Liver (tissue), 9 donors: ENCODE data around the gene VAPB. TPM values are rescaled to one million over a fixed set of nuclear protein-coding genes. Genes with fewer than 3 reads are reported as not detected.

ENCODE experiments used
- DNase-seq: peaks from one replicate; pipeline ENCODE4 v3.0.0-alpha.2; 2017; ENCODE audit warnings: low spot score
- H3K27ac ChIP-seq, 2 donors: one replicate each; pipeline ENCODE4 v1.7.0; 2013; ENCODE audit warnings: inconsistent platforms in 2 of 2, low read length in 2 of 2, control low read depth in 1 of 2, low read depth in 1 of 2, mild to moderate bottlenecking in 1 of 2
- H3K27me3 ChIP-seq, 4 donors: one replicate each; pipeline versions ENCODE4 v1.6.1 to v1.7.0; 2013; ENCODE audit warnings: low read length in 3 of 4, inconsistent platforms in 1 of 4, mild to moderate bottlenecking in 1 of 4, moderate library complexity in 1 of 4; ENCODE audit not compliant: control insufficient read depth in 4 of 4, insufficient read depth in 4 of 4
- H3K36me3 ChIP-seq, 4 donors: one replicate each; pipeline versions ENCODE4 v1.6.1 to v1.7.0; 2013; ENCODE audit warnings: low read length in 3 of 4, mild to moderate bottlenecking in 3 of 4, low read depth in 1 of 4, moderate library complexity in 1 of 4; ENCODE audit not compliant: control insufficient read depth in 4 of 4, insufficient read depth in 3 of 4
- H3K4me1 ChIP-seq, 4 donors: one replicate each; pipeline versions ENCODE4 v1.6.1 to v1.7.0; 2013; ENCODE audit warnings: low read length in 3 of 4, mild to moderate bottlenecking in 3 of 4, moderate library complexity in 1 of 4; ENCODE audit not compliant: control insufficient read depth in 4 of 4, insufficient read depth in 4 of 4
- H3K4me3 ChIP-seq, 3 donors: one replicate each; pipeline versions ENCODE4 v1.6.1 to v1.7.0; 2013; ENCODE audit warnings: low read length in 3 of 3, control low read depth in 1 of 3, low read depth in 1 of 3, mild to moderate bottlenecking in 1 of 3
- H3K9ac ChIP-seq, 2 donors: one replicate each; pipeline ENCODE4 v1.7.0; 2013; ENCODE audit warnings: low read length in 2 of 2, mild to moderate bottlenecking in 2 of 2, moderate library complexity in 2 of 2, control low read depth in 1 of 2, low read depth in 1 of 2
- H3K9me3 ChIP-seq, 4 donors: one replicate each; pipeline versions ENCODE4 v1.6.1 to v1.7.0; 2013; ENCODE audit warnings: low read length in 3 of 4; ENCODE audit not compliant: control insufficient read depth in 4 of 4
- EGR1 ChIP-seq, 2 donors: IDR thresholded peaks; 2 replicates each; pipeline ENCODE4 v1.6.1; 2016 to 2018; ENCODE audit warnings: antibody characterized with exemption in 2 of 2, low read depth in 2 of 2
- FOXA1 ChIP-seq: IDR thresholded peaks from 2 replicates; pipeline ENCODE4 v1.6.1; 2016; ENCODE audit warnings: antibody characterized with exemption
- FOXA2 ChIP-seq: IDR thresholded peaks from 2 replicates; pipeline ENCODE4 v1.6.1; 2016; ENCODE audit warnings: antibody characterized with exemption
- GABPA ChIP-seq, 2 donors: IDR thresholded peaks in 1 of 2; conservative IDR thresholded peaks in 1 of 2; 2 replicates each; pipeline ENCODE4 v1.6.1; 2016; ENCODE audit warnings: antibody characterized with exemption in 2 of 2, mild to moderate bottlenecking in 1 of 2, moderate library complexity in 1 of 2
- HNF4A ChIP-seq, 2 donors: conservative IDR thresholded peaks; 2 replicates each; pipeline ENCODE4 v1.6.1; 2016; ENCODE audit warnings: antibody characterized with exemption in 2 of 2, mild to moderate bottlenecking in 2 of 2
- HNF4G ChIP-seq: IDR thresholded peaks from 2 replicates; pipeline ENCODE4 v1.6.1; 2016; ENCODE audit warnings: antibody characterized with exemption
- JUND ChIP-seq, 2 donors: IDR thresholded peaks; 2 replicates each; pipeline ENCODE4 v1.6.1; 2016; ENCODE audit warnings: antibody characterized with exemption in 2 of 2
- NR2F2 ChIP-seq: IDR thresholded peaks from 2 replicates; pipeline ENCODE4 v1.6.1; 2016; ENCODE audit warnings: antibody characterized with exemption
- RAD21 ChIP-seq, 2 donors: IDR thresholded peaks; 2 replicates each; pipeline ENCODE4 v1.6.1; 2016; ENCODE audit warnings: antibody characterized with exemption in 2 of 2, mild to moderate bottlenecking in 2 of 2
- RXRA ChIP-seq, 2 donors: IDR thresholded peaks; 2 replicates each; pipeline ENCODE4 v1.6.1; 2017 to 2018; ENCODE audit warnings: antibody characterized with exemption in 2 of 2, mild to moderate bottlenecking in 1 of 2
- SP1 ChIP-seq: IDR thresholded peaks from 2 replicates; pipeline ENCODE4 v1.6.1; 2018; ENCODE audit warnings: antibody characterized with exemption, mild to moderate bottlenecking
- TAF1 ChIP-seq: conservative IDR thresholded peaks from 2 replicates; pipeline ENCODE4 v1.6.1; 2016; ENCODE audit warnings: antibody characterized with exemption, mild to moderate bottlenecking
- YY1 ChIP-seq: IDR thresholded peaks from 2 replicates; pipeline ENCODE4 v1.6.1; 2016; ENCODE audit warnings: antibody characterized with exemption, mild to moderate bottlenecking
- WGBS: extraction: QIAGEN DNeasy Blood & Tissue Kit; methylation state at CpG from one replicate; pipeline ENCODE4 v1.1.7; 2013; 5-methylcytosine and 5-hydroxymethylcytosine counted together
- polyA plus RNA-seq, 2 donors: library from polyadenylated mRNA; stranded (reverse) in 1 of 2; unstranded in 1 of 2; fragments of 200-250 nt in 1 of 2; fragments of >200 nt in 1 of 2; fragmentation: Nextera tagmentation in 1 of 2; extraction: Ambion mirVana in 1 of 2; gene quantifications; one replicate each; pipeline versions ENCODE4 v1.2.1 to v1.2.3, GENCODE V29; 2013 to 2015
- total RNA-seq, 2 donors: library from RNA; depleted of rRNA; stranded (reverse); fragments of >200 nt; gene quantifications; one replicate each; pipeline ENCODE4 v1.2.3, GENCODE V29; 2014
- TF ChIP-seq, protein P1 (sequence below): fragments of 150-350 bp; IDR thresholded peaks from 2 replicates; pipeline ENCODE4 v1.5.1; 2017; ENCODE audit warnings: improper control_type of control experiment, low read depth, low read length; ENCODE audit not compliant: missing input control
- TF ChIP-seq, protein P2 (sequence below): IDR thresholded peaks from 2 replicates; pipeline ENCODE4 v1.6.1; 2016; ENCODE audit warnings: antibody characterized with exemption
- TF ChIP-seq, protein P3 (sequence below): IDR thresholded peaks from 2 replicates; pipeline ENCODE4 v1.6.1; 2016; ENCODE audit warnings: antibody characterized with exemption, mild to moderate bottlenecking
- TF ChIP-seq, protein P4 (sequence below): IDR thresholded peaks from 2 replicates; pipeline ENCODE4 v1.6.1; 2016; ENCODE audit warnings: antibody characterized with exemption
- TF ChIP-seq, protein P5 (sequence below): IDR thresholded peaks from 2 replicates; pipeline ENCODE4 v1.6.1; 2016; ENCODE audit warnings: antibody characterized with exemption
- donor health status: healthy.
- donor health status: healthy.
- donor health status: healthy.
- donor health status: healthy.
- donor health status: healthy.

VAPB gene
- total and polyA plus RNA-seq, 4 donors = 12.2 to 21.7 (median 18.5) TPM

DNA sequence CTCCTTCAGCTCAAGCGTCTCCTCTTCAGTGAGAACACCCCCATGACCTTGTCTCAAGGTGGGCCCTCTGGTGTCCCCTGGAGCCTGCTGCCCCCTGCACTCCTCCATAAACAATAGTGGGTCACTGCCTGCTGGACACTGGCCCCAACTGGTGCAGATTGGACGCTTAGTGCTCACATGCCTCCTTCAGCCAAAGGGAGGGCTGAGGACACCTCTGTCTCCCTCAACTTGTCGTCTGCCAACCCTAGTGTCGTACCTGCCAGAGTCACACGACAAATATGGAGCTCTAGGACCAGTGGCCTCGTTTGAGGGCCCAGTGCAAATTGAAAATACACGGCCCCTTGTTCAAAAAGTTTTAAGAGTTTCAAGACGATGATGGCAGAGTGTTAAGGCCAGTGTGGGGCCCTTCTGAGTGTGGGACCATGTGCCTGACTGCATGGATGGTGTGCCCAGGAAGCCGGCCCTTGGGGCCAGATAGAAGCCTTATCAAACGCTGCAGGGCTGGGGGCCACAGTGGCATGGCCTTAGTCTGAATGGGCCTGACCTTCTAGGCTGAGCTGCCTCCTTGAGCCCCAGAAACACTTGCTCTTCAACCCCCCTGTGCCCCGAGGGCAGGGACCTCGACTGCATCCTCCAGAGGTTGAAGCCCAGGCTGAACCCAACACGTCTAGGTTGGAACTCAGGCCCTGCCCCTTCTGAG, 106.0 kb downstream of the VAPB start:
- no peaks in the 10 kb centered on the region for H3K4me1 ChIP-seq
- H3K27me3 ChIP-seq = no peaks in the 10 kb centered on the region
- no peaks in the 10 kb centered on the region for H3K36me3 ChIP-seq
- DNase-seq = no peak
- H3K9me3 ChIP-seq = peaks cover 0 to 4% (median 0%) of the 10 kb centered on the region in 4 donors
- no peak overlapping the region for H3K9ac ChIP-seq
- TF ChIP-seq, protein P1, sequence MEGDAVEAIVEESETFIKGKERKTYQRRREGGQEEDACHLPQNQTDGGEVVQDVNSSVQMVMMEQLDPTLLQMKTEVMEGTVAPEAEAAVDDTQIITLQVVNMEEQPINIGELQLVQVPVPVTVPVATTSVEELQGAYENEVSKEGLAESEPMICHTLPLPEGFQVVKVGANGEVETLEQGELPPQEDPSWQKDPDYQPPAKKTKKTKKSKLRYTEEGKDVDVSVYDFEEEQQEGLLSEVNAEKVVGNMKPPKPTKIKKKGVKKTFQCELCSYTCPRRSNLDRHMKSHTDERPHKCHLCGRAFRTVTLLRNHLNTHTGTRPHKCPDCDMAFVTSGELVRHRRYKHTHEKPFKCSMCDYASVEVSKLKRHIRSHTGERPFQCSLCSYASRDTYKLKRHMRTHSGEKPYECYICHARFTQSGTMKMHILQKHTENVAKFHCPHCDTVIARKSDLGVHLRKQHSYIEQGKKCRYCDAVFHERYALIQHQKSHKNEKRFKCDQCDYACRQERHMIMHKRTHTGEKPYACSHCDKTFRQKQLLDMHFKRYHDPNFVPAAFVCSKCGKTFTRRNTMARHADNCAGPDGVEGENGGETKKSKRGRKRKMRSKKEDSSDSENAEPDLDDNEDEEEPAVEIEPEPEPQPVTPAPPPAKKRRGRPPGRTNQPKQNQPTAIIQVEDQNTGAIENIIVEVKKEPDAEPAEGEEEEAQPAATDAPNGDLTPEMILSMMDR = no peak
- no peak for TF ChIP-seq YY1
- TF ChIP-seq NR2F2 = no peak
- TF ChIP-seq, protein P2, sequence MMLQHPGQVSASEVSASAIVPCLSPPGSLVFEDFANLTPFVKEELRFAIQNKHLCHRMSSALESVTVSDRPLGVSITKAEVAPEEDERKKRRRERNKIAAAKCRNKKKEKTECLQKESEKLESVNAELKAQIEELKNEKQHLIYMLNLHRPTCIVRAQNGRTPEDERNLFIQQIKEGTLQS = no peak
- TF ChIP-seq RAD21 (IDR thresholded peaks at IDR 0.05) = no peak
- TF ChIP-seq HNF4G = no peak
- TF ChIP-seq TAF1 = no peak
- no peak for TF ChIP-seq EGR1 (IDR thresholded peaks at IDR 0.05; ENCODE audit: low read depth in 2 of 2)
- TF ChIP-seq FOXA1 = no peak
- TF ChIP-seq HNF4A (conservative IDR thresholded peaks at IDR 0.05) = no peak
- no peak for TF ChIP-seq GABPA (IDR thresholded peaks at IDR 0.05 in 1 of 2, conservative IDR thresholded peaks at IDR 0.05 in 1 of 2)
- TF ChIP-seq SP1 = no peak
- no peak overlapping the region for H3K27ac ChIP-seq
- WGBS = 89% methylated on average over 13 of the region's 13 CpGs
- H3K4me3 ChIP-seq = no peak overlapping the region

DNA sequence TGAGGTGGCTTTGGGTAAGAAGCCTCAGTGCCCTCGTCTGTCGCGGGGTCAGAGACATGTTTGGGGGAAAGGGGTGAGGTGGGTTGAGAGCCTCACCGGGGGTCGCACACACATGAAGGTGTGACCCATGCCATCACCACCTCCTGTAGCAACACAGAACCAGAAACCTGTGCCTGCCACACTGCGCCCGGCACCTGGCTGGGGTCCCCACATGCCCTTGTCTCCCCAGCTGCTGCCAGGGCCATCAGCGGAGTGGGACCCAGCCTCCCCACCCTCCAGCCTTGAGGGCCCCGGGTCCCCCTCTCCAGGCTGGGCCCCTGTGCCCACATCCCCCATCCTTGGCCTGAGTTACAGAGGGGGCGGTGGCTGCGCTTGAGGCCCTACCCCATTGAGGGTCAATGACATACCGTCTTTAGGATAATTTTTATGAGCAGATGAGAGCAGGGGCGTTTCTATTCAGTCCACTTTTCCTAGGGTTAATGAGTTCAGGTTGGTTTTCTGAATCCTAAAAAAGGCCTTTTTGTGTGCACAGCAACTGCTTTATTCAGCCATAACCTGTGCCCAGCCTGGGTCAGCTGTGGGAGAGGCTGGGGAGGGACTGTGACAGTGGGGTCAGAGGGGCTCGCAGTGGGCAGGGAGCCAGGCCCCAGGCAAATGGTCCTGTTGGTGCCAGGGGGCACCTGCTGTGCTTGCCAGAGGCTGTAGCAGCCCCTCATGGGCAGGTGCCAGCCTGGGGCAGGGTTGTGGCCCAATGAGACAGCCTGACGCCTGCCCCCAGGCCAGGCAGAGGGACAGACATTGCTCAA, 106.8 kb downstream of the VAPB start:
- H3K27me3 ChIP-seq = no peaks in the 10 kb centered on the region
- 93% methylated on average over 15 of the region's 15 CpGs for WGBS
- DNase-seq = no peak
- no peak overlapping the region for H3K4me3 ChIP-seq
- TF ChIP-seq RAD21 (IDR thresholded peaks at IDR 0.05) (no peak), NR2F2 (no peak), RXRA (IDR thresholded peaks at IDR 0.05) (no peak), YY1 (no peak), HNF4A (conservative IDR thresholded peaks at IDR 0.05) (no peak), SP1 (no peak), EGR1 (IDR thresholded peaks at IDR 0.05; ENCODE audit: low read depth in 2 of 2) (no peak), FOXA1 (no peak), HNF4G (no peak), JUND (IDR thresholded peaks at IDR 0.05) (no peak), TAF1 (no peak), FOXA2 (no peak), GABPA (IDR thresholded peaks at IDR 0.05 in 1 of 2, conservative IDR thresholded peaks at IDR 0.05 in 1 of 2) (no peak)
- TF ChIP-seq, protein P3, sequence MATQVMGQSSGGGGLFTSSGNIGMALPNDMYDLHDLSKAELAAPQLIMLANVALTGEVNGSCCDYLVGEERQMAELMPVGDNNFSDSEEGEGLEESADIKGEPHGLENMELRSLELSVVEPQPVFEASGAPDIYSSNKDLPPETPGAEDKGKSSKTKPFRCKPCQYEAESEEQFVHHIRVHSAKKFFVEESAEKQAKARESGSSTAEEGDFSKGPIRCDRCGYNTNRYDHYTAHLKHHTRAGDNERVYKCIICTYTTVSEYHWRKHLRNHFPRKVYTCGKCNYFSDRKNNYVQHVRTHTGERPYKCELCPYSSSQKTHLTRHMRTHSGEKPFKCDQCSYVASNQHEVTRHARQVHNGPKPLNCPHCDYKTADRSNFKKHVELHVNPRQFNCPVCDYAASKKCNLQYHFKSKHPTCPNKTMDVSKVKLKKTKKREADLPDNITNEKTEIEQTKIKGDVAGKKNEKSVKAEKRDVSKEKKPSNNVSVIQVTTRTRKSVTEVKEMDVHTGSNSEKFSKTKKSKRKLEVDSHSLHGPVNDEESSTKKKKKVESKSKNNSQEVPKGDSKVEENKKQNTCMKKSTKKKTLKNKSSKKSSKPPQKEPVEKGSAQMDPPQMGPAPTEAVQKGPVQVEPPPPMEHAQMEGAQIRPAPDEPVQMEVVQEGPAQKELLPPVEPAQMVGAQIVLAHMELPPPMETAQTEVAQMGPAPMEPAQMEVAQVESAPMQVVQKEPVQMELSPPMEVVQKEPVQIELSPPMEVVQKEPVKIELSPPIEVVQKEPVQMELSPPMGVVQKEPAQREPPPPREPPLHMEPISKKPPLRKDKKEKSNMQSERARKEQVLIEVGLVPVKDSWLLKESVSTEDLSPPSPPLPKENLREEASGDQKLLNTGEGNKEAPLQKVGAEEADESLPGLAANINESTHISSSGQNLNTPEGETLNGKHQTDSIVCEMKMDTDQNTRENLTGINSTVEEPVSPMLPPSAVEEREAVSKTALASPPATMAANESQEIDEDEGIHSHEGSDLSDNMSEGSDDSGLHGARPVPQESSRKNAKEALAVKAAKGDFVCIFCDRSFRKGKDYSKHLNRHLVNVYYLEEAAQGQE = no peak
- TF ChIP-seq, protein P1 = no peak
- TF ChIP-seq, protein P2 = no peak
- TF ChIP-seq, protein P4, sequence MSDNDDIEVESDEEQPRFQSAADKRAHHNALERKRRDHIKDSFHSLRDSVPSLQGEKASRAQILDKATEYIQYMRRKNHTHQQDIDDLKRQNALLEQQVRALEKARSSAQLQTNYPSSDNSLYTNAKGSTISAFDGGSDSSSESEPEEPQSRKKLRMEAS = no peak
- TF ChIP-seq, protein P5, sequence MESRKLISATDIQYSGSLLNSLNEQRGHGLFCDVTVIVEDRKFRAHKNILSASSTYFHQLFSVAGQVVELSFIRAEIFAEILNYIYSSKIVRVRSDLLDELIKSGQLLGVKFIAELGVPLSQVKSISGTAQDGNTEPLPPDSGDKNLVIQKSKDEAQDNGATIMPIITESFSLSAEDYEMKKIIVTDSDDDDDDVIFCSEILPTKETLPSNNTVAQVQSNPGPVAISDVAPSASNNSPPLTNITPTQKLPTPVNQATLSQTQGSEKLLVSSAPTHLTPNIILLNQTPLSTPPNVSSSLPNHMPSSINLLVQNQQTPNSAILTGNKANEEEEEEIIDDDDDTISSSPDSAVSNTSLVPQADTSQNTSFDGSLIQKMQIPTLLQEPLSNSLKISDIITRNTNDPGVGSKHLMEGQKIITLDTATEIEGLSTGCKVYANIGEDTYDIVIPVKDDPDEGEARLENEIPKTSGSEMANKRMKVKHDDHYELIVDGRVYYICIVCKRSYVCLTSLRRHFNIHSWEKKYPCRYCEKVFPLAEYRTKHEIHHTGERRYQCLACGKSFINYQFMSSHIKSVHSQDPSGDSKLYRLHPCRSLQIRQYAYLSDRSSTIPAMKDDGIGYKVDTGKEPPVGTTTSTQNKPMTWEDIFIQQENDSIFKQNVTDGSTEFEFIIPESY = no peak
- H3K9me3 ChIP-seq = peaks cover 0 to 4% (median 0%) of the 10 kb centered on the region in 4 donors
- H3K27ac ChIP-seq = no peak overlapping the region
- no peaks in the 10 kb centered on the region for H3K4me1 ChIP-seq
- H3K9ac ChIP-seq = no peak overlapping the region
- no peaks in the 10 kb centered on the region for H3K36me3 ChIP-seq
